GM18508 (cell line): ENCODE data around the gene MRPL2.
"Not testable (repeated sequence)": the region's sequence is repeated elsewhere in the genome, so short reads cannot be mapped to it uniquely, and the experiment has no call there.

Experiments used
- ATAC-seq: cut with Tn5 transposase; IDR thresholded peaks from one replicate; pipeline ENCODE4 v1.9.1; 2021; ENCODE audit warnings: moderate number of reproducible peaks; ENCODE audit not compliant: insufficient read depth, unreplicated experiment

The MRPL2 gene

GRCh38 chr6:43082806-43083655 lies 23.8 kb upstream of the MRPL2 start:
- no peak for ATAC-seq

GRCh38 chr6:43081922-43082321 lies 22.7 kb upstream of the MRPL2 start:
- not testable (repeated sequence) for ATAC-seq

- ATAC-seq, result no peak
These were observed 21.8 kb upstream of the MRPL2 start for GRCh38 chr6:43081043-43081442.

GRCh38 chr6:43078691-43079090 lies 19.5 kb upstream of the MRPL2 start:
- ATAC-seq, result no peak

GRCh38 chr6:43077981-43078511 lies 18.8 kb upstream of the MRPL2 start:
- ATAC-seq, result no peak

- ATAC-seq, result no peak
These were observed 18.1 kb upstream of the MRPL2 start for GRCh38 chr6:43077333-43077809.

- no peak for ATAC-seq
These were observed 17.5 kb upstream of the MRPL2 start for GRCh38 chr6:43076464-43077332.

- ATAC-seq, result no peak
These were observed 16.6 kb upstream of the MRPL2 start, which contains the start of gene PTK7 for GRCh38 chr6:43075670-43076463. Gene PTK7, plus strand, starts transcription at chr6:43076314. Its CDS starts 175 bp downstream, at chr6:43076489.

GRCh38 chr6:43074847-43075669 lies 15.8 kb upstream of the MRPL2 start:
- no peak for ATAC-seq

GRCh38 chr6:43070028-43070632 lies 10.9 kb upstream of the MRPL2 start:
- ATAC-seq, result no peak

- no peak for ATAC-seq
These were observed 3.6 kb upstream of the MRPL2 start for GRCh38 chr6:43062818-43063217.

- ATAC-seq, result no peak
These were observed 2.6 kb upstream of the MRPL2 start for GRCh38 chr6:43061861-43062260.

- ATAC-seq, result no peak
These were observed 1.8 kb upstream of the MRPL2 start for GRCh38 chr6:43060755-43061633.

- ATAC-seq, result no peak
These were observed 960 bp upstream of the MRPL2 start for GRCh38 chr6:43060034-43060754.

- ATAC-seq, result no peak
These were observed 703 bp downstream of the MRPL2 start for GRCh38 chr6:43058531-43058930.

GRCh38 chr6:43055966-43056365 lies 3.3 kb downstream of the MRPL2 start:
- no peak for ATAC-seq
